Activated CD4-positive, alpha-beta T cell treated with anti-CD3 and anti-CD28 coated beads, Interleukin-2, amount 50 U/mL, for 48 hours (primary cell): ENCODE data around the gene YEATS2.
A peak's percentile ranks its signal among the peaks of the same experiment; 100 is the strongest.
"Not testable (repeated sequence)": the region's sequence is repeated elsewhere in the genome, so short reads cannot be mapped to it uniquely, and the experiment has no call there.

Experiments used
- DNase-seq, 2 experiments: peaks; one replicate each; pipeline ENCODE4 v3.0.0-alpha.2; 2020

YEATS2 gene

DNA sequence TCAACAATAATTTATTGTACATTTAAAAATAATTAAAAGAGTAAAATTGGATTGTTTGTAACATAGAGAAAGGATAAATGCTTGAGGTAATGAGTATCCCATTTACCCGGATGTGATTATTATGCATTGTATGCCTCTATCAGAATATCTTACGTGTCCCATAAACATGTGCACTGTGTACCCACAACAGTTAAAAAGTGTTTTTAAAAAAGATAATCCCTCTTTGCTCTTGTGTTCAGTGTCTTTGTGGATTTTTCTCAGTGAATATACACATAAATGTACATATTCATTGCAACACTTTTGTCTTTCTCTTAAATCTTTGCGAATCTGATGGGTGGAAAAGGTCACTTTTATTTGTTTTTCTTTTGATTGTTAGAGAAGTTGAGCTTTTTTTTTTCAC, 20.4 kb downstream of the YEATS2 start:
- no peak for DNase-seq

DNA sequence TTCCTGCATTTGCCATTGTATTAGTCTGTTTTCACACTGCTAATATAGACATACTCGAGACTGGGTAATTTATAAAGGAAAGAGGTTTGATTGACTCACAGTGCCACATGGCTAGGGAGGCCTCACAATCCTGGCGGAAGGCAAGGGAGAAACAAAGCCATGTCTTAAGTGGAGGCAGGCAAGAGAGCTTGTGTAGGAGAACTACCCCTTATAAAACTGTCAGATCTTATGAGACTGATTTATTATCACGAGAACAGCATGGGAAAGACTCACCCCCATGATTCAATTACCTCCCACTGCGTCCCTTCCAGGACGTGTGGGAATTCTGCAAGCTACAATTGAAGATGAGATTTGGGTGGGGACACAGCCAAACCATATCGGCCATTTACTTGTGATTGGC, 27.8 kb downstream of the YEATS2 start:
- no peak for DNase-seq

DNA sequence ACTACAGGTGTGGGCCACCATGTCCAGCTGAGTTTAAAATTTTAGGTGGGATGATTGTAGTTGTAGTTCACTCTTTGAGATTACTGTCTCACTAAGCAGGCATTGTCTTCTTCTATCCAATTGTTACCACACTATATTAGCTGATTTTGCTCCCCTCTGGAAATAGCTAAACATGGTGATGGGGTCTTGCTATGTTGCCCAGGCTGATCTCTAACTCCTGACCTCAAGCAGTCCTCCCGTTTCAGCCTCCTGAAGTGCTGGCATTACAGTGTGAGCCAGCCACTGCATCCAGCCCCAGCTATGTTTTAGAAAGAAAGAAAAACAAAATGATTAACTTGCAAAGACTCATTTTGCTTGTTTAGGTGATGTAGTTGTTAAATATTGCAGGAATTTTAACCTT, 30.6 kb downstream of the YEATS2 start:
- DNase-seq = no peak

DNA sequence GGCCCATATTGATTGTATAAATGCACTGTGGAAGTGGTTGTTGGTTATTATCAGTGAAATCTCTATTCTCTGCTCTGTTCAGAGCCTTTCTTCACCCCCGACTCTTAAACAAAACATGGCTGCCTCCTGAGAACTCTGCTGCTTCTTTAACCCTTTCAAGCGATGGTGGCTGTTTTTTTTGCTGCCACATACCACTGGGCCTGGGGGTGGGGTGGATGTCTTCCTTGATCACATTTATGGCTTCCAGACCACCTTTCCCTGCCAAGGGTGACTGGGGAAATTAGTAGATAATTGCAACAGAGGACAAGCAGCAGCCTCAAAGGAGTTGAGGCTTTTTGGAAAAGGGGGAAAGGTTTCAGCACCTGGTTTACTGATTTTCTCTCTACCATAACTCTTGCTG, 32.8 kb downstream of the YEATS2 start:
- DNase-seq = no peak

DNA sequence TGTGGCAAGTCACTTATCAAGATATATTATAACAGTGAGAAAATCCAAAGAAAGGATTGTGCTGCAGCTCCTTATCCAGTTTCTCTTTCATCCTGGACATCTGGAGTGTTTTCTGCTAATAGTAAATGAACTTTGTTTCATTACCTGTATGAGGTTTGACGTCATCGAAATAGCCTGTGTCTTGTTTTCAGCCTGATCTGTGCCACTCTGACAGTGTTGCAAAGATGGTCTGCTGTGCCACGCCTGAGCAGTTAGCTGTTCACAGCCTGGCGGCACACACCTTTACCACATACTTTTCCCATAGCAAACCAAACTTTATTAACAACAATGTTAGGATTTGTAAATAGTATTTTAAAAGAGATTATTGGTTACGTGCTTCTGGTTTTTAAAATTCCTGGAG, 34.0 kb downstream of the YEATS2 start:
- DNase-seq = no peak

DNA sequence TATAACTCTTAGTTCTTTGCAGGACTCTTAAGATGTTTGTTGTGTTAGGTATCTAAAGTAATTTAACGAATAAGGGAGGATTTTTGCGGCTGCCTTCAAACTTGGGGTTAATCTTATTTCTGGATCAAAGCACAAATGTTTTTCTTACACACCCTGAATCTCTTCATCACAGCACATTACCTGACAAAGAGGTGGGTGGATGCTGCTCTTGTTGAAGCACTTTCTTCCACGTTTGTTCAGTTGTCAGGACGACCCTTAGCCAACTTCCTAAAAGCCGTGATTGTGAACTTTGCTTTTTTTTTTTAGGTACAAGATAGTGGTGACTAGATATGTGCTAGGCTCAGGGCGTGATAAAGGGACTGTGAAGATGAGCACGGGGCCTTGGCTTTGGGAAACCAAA, 36.0 kb downstream of the YEATS2 start:
- no peak for DNase-seq

DNA sequence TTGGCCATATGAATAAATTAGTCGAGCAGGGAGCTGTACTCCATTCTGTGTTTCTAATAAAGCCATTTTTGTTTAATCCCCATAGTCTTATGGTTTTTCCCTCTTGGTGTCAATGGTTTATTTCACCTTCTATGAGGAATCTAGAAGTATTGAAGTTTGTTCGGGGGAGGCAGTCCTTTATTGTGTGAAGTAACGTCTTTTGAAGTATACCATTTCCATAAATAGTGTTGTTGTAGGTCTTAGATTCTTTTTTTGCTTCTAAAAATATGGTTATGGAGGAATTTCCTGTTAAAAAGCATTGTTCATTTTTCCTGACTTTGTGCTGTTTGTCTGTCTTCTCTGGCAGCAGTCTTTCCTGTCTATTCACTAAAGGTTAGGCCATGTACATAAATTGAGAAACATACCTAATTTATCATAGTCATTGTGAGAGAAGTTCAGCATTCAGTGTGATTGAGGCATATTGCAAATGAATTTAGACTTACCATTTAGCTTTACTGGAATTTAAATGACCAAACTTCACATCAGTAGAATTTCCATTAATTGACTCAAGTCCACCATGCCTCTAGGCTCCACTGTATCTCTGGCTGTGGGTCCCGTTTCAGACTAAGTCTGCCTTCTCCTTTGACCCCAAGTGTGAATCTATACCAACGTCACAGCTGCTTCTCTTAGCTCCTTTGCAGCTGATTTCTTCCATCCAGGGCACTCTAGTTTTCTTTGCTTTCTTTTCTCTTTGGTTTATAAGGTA, 37.3 kb downstream of the YEATS2 start:
- no peak for DNase-seq

DNA sequence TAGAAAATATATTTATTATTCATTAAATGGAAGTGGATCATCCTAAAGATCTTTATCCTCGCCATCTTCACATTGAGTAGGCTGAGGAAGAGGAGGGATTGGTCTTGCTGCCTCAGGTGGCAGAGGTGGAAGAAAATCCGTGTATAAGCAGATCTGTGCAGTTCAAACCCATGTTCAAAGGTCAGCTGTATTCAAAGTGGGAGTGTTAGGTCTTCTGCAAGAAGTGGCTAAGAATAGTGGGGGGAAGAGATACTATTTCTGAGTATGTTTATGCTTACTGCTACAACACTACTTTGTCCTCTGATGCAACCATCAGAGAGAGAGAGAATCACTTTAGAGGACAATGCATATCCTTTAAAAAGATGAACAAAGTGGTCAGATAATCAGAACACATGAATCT, 39.5 kb downstream of the YEATS2 start:
- DNase-seq = no peak

DNA sequence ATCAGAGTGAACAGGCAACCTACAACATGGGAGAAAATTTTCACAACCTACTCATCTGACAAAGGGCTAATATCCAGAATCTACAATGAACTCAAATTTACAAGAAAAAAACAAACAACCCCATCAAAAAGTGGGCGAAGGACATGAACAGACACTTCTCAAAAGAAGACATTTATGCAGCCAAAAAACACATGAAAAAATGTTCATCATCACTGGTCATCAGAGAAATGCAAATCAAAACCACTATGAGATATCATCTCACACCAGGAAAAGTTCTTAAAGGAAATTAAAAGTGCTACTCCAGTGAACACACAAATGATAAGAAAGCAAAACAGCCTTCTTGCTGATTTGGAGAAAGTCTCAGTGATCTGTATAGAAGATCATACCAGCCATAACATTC, 42.6 kb downstream of the YEATS2 start:
- not testable (repeated sequence) for DNase-seq

DNA sequence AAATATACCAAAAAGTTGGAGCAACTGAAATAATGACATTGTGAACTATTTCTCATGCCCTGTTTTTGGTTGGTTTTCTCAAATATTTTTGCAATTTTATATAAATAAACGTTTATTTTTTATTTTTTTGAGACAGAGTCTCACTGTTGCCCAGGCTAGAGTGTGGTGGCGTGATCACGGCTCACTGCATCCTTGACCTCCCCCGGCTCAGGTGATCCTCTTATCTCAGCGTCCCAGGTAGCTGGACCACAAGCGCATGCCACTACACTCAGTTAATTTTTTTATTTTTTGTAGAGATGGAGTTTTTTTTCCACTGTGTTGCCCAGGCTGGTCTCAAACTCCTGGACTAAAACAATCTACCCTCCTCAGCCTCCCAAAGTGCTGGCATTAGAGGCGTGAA, 45.6 kb downstream of the YEATS2 start:
- DNase-seq = no peak

DNA sequence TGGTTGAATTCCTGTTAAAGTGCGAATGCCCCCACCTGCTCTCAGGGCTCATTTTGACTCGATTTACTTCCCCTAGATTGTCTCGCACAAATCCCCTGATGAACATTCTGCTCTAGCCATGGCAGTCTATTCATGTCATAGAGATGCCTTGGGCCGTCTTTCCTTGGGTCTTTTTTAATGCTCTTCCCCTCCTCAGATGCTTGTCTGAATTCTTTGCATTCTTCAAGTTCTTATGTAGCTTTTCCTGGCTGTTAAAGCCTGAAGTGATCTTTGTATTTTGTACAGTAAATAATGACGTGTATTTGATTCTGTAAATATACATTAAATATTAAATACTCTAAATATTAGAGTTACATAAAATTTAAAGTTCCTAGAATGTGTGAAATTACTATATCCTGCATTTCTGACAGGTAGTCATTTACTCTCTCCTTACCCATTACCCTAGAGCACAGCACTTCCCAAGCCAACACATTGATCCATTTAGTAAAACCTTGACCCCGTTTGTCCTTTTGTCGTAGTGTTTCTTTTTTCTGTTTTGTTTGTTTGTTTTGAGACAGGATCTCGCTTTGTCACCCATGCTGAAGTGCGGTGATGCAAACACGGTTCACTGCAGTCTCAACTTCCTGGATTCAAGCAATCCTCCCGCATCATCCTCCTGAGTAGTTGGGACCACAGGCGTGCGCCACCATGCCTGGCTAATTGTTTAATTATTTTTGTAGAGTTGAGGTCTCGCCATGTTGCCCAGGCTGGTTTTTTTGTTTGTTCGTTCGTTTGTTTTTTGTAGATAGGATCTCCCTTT, 47.9 kb downstream of the YEATS2 start:
- no peak for DNase-seq

DNA sequence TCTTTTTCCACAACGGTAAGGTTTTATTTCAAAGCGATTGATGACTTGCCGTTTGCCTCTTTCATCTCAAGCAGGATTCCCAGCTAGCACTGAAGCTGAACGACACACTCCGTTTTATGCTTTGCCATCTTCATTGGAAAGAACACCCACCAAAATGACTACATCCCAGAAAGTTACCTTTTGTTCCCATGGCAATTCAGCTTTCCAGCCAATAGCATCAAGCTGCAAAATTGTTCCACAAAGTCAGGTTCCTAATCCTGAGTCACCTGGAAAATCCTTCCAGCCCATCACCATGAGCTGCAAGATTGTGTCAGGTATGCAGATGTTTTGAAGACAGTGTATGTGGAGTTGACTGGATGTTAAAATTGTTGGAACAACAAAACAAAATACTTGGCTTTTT, 56.5 kb downstream of the YEATS2 start:
- no peak for DNase-seq

DNA sequence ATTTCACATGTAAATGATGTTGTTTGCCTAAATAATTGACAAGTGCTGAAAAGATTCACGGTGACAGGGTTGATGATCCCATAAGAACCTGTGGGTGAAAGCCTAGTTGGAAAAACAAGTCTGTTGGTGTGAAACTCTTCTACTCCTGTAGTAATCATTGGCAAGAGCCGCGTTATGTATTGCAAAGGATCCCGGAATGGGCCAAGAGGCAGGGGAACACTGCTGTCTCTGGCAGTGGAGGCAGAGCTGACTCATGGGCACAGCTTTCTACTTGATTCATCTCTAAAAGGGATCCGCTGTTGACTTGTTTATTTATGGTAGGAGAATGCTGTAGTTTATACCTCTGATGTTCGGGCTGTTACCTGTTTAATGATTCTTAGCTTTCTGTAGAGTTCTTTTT, 64.7 kb downstream of the YEATS2 start:
- DNase-seq = no peak

DNA sequence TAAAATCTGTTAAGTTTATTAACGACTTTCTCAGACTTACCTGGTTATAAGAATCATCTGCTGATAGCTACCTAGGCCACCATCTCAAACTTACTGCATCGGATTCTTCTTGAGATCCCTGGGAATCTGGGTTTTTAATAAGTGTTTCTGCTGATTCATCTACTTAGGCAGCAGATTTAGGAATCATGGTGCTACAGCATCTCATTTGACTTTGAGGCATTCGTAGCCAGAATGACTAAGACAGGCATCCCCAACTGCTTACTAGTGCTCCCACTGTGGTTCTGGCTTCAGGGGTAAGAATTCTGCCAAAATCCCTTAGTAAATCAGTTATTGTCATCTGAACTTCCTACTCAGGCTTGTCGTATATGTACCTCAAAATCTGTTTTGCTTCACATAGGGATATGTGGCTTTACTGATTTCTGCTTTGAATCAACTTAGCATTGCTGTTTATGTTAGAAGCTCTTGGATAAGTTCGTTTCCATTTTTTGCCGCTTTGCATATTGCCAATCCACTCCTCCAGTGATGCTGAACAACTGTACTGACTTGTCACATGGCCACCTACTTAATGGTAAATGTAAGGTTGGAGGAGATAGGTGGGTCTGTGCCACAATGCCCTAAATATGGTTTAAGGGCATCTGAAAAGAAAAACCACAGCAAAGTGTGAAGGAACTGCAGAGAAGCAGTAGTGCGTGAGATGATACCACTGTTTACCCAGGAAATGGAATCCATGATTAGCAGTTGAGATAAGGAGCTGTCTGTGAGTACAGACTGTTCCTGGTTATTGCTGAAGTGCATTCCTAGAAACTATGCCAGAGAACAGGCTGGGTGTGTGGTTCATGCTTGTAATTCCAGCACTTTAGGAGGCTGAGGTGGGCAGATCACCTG, 67.5 kb downstream of the YEATS2 start:
- DNase-seq = no peak

DNA sequence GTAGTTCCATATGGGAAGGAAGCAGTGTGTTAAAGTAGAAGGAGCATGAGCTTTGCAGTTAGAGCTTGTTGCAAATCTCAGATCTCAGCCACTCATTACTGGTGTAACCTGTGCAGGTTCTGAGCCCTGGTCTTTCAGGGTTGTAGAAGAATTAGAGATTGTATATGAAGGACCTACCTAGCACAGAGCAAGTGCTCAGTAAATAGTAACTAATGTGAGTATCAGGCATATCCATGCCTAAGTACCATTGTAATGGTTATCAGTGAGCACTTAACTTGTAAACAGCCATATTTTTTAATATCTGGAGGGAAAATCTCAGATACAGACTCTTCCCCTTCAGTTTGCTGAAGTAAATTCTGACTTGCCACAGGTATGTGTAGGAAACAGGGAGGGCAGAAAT, 68.5 kb downstream of the YEATS2 start:
- no peak for DNase-seq

DNA sequence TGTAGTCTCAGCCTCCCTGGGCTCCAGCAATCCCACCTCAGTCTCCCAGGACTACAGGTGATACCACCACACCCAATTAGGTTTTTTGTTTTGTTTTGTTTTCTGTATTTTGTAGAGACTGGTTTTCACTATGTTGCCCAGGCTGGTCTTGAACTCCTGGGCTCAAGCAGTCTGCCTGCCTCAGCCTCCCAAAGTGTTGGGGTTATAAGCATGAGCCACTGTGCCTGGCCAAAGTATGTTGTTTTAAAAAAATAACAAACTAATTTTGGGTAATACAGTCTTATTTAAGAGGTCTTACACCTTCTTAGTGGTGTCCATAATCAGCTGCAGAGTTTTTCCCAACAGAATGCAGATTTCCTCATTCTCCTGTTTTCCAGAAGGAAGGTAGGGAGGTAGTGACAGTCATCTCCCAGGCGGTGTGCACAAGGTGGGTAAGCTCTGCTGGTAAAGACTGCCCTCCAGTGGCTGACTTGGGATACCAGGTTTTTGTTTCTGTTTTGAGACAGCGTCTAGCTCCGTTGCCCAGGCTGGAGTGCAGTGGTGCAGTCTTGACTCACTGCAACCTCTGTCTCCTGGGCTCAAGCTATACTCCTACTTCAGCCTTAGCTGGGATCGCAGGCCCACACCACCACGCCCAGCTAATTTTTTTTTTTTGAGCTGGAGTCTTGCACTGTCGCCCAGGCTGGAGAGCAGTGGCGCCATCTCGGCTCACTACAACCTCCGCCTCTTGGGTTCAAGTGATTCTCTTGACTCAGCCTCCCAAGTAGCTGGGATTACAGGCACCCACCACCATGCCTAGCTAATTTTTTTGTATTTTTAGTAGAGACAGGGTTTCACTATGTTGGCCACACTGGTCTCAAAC, 69.4 kb downstream of the YEATS2 start:
- peak; percentile 68 to 78 for DNase-seq

DNA sequence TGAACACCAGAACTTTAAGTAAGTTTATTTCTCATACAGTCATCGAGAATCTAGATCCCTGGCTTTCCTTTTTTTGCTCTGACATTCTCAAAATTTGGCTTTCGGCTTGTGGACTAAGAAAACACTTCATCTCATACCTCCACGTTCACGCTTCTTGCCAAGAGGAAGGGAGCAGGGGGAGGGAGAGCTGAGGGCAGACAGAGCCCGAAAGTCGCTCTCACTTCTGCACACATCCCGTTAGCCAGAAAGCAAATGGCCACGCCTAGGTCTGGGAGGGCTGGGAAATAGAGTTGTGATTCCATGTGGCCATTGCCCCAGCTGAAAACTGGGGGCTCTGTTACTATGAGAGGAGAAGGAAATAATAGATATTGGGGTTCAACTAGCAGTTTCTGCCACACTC, 70.5 kb downstream of the YEATS2 start:
- DNase-seq = no peak

DNA sequence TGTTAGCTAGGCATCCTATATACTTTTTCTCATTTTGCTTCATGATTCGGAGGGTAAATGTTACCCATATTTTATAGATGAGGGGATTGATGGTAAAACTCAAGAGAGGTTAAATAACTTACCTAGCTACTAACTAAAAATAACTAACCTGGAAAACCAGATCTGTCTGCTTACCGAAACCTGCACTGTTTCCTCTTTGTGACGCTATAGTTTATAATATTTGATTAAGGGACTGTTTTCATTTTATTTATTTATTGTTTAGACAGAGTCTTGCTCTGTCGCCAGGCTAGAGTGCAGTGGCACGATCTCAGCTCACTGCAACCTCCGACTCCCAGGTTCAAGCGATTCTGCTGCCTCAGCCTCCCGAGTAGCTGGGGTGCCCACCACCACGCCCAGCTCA, 71.9 kb downstream of the YEATS2 start:
- DNase-seq = no peak

DNA sequence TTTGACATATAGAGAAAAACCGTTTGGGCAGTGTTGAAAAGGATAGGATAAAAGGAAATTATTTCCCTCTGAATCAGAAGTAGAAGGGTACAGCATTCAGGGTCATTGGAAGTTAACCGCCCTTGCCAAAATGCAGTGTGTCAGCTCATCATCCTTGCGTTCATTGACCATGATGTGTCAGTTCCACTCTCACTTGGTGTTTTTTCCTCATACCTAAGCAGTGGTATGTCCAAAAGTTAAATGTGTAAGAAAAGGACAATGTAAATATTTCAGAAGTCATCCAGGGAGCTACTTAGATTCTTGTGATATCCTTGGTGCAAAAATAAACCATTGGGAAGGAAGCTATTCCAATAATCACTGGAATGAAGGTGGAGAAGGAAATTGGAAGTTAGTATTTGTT, 77.0 kb downstream of the YEATS2 start:
- DNase-seq = no peak

DNA sequence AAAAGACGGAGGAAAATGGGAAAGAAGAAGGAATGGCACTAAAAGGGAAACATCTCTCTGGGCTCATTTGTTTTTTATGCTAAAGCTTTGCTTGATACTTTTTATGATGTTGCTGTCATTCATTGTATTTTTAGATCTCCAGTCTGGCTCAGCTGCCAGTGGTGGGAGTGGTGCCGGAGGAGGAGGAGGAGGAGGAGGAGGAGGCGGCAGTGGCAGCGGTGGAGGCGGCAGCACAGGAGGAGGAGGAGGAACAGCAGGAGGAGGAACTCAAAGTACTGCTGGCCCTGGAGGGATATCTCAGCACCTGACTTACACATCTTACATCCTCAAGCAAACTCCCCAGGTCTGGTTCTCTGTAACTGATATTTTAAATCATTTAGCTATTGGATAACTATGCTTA, 78.2 kb downstream of the YEATS2 start:
- no peak for DNase-seq

DNA sequence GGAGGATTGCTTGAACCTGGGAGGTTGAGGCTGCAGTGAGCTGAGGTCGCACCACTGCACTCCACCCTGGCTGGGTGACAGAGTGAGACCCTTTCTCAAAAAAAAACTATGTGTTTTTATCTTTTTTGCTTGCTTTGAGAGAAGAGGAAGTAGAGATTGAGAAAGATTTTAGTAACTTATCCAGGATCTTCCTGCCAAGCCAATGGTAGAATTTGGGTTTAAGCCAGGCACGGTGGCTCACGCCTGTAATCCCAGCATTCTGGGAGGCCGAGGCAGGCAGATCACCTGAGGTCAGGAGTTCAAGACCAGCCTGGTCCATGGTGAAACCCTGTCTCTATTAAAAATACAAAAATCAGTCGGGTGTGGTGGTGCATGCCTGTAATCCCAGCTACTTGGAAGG, 78.9 kb downstream of the YEATS2 start:
- DNase-seq = not testable (repeated sequence)

DNA sequence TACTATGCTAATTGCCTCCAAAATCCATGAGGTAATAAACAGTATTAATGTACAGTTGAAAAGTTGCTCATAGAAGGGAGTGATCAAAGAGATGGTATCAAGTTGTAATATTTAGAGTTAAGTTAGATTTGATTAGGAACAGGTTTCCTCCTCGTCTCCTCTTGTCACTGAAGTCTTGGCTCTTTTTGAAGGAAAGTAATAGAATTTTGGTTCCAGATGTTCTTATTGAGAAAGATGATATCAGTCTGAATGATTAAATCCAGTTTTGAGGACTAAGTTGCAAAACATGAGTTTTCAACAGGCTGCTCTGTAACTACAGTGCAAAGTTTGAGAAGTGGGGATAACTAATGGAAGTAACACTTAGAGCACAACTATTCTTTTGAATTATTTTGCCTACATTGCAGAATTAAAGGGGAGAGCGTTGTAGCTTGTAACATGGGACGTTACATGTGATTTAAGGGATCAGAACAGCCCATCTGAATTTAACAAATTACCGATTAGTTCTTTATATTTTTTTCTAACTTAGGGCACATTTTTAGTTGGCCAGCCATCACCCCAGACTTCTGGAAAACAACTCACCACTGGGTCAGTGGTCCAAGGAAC, 79.5 kb downstream of the YEATS2 start:
- DNase-seq = no peak
